HG03342 (cell line): Measurements from ENCODE around the gene HERC6.
"Not testable (repeated sequence)": the region's sequence is repeated elsewhere in the genome, so short reads cannot be mapped to it uniquely, and the experiment has no call there.

ENCODE experiments used
- ATAC-seq: cut with Tn5 transposase; IDR thresholded peaks from one replicate; pipeline ENCODE4 v1.9.1; 2021; ENCODE audit warnings: mild to moderate bottlenecking, moderate library complexity; ENCODE audit not compliant: unreplicated experiment

HERC6 gene

DNA sequence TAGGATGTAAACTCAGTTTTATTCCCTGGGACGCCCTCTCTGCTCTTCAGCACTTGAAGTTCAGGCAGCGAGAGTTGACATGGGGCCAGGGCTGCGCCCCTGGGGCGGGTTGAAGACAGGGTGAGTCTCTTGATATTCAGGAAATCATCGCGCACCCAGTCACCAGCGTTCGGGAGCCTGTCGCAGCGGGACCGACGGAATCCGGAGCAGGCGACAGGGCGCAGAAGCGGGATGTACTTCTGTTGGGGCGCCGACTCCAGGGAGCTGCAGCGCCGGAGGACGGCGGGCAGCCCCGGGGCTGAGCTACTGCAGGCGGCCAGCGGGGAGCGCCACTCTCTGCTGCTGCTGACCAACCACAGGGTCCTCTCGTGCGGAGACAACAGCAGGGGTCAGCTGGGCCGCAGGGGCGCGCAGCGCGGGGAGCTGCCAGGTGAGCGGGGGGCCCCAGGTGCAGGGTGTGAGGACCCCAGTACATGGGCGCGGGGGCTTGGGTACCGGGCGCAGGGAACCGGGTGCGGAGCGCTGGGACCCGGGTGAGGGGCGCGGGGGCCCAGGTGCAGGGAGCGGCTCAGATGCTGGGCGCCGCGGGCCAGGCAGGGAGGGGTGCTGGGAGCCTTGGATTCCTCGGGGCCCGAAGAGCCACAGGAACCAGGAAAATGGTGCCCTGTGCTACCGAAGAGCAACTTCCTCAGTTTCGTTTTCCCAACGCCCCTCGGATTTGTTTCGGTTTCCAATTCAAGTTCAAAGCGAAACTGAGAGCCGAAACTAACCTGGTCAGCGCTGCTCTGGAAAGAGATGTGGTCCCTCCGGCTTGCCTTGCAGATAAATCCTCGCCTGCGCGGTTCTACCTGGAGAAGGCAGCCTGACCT lies at the start of gene HERC6:
Gene HERC6, plus strand, starts transcription at position 162 of the 869 bp plus-strand sequence. Its CDS starts 70 bp downstream, at position 232.
- ATAC-seq: peak; percentile 72

DNA sequence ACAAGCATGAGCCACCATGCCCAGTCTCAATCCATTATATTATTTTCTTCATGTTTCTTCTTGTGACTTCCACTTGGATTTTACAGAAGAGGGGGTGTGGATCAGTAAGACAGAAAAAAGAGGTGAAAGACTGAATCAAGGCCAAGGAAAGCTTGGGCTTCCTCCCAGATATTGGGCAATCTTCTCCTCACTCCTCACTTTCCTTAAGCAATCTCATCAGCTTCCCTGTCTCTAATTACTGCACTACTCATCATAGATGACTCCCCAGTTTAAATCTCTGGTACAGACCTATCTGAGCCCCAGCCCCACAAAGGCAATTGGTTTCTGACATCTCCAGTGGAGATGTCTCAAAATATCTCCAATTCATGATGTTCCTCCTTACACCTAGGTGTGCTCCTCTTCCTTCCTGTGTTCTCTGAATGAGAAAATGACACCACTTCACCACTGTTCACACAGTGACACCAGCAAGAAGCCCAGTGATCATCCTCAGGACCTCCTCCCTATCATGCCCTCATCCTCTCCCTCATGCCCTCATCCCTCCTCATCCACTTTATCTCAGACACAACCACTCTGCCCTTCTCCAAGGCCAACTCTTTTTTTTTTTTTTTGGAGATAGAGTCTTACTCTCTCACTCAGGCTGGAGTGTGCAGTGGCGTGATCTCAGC lies 44.8 kb upstream of the HERC6 start:
- no peak for ATAC-seq

- ATAC-seq: no peak
Observed at GRCh38 chr4:88335092-88335665, 43.5 kb upstream of the HERC6 start.

DNA sequence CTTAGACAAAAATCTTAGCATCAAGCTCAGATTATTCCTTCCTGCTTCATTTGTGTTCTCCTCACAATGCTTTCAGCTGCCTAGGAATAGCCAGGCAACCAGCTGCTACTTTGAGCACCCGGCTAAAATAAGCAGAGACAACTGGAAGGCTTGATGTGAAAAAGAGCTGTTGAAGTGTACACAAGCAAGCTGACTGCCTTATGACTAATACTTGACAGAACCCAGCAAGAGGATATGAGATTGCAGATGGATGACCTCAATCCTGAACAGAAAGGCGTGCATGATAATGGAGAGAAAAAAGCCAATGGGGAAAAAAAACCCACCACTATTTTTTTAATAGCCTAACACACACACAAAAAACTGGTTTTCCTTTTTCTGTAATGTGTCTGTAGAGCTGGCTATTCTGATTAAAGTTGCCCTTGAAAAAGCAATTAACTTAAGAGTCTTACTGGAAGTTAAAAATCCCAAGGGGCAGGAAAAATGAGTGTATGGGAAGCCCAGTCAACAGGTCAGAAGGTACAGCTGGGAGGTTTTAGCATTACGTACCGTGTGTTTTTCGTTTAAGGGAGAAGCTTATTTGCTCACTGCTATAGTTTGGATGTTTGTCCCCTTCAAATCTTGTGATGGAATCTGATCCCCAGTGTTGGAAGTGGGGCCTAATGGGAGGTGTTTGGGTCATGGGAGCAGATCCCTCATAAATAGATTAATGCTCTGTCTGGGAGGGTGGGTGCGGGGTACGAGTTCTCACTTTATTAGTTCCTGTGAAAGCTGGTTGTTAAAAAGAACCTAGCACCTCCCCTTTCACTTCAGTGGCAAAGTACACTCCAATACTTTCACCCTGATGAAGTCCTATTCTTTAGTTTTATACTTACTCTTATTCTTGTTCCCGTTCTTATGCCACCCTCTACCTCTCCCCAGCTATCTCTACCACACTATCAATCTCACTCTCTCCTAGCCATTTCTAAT lies 37.1 kb upstream of the HERC6 start:
- ATAC-seq: no peak

GRCh38 chr4:88346902-88347301 lies 31.8 kb upstream of the HERC6 start:
- not testable (repeated sequence) for ATAC-seq

DNA sequence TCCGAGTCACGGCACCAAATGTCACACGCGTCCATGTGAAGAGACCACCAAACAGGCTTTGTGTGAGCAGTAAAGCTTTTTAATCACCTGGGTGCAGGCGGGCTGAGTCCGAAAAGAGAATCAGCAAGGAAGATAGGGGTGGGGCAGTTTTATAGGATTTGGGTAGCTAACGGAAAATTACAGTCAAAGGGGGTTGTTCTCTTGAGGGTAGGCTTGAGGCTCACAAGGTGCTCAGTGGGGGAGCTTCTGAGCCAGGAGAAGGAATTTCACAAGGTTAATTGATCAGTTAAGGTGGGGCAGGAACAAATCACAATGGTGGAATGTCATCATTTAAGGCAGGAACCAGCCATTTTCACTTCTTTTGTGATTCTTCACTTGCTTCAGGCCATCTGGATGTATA lies 29.9 kb upstream of the HERC6 start:
- not testable (repeated sequence) for ATAC-seq

- no peak for ATAC-seq
Observed at GRCh38 chr4:88350786-88351185, 27.9 kb upstream of the HERC6 start.

DNA sequence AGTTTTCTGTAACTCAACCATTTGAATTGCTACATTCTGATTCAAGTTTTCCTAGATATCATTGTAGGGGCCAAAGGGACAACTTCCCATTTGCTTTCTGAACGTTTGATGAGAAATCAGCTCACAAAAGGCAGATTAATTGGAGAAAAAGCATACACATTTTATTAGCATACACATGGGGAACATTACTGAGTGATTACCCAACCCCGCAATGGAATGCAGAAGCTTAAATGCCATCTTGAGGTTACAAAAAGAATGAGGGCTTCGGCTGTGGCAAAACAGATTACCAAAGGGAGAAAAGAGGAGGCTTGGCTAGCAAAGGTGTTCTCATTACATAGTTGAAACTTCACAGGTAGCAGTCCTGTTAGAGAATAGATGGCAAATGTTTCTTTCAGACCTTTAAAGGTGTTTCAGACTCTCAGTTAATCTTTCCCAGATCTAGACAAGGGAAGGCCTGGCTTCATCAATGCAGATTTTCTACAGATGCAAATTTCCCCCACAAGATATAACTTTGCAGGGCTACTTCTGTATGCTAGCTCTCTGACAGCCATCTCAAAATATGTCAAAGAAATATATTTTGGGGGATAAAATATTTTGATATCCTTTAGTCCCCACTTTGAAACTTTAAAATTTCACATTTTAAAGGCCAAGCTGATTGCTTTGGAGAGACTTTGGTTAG lies 26.5 kb upstream of the HERC6 start:
- no peak for ATAC-seq

DNA sequence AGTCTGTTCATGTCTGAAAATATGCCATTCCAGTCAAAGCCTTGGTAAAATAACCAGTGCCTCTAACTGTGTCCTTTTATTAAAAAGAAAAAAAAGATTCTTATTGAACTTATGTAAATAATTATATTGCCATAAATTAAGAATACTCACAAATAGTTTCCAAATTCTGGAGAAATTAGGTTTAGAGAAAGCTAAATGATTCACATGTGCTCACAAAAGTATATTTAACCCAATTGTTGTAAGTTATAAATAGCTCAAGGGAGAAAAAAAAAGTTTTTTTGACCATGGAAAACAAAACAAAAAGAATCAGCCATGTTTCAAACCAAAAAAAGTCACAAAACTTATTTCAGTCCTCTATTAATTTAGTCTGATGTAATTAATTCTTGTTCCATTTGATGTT lies 25.3 kb upstream of the HERC6 start:
- ATAC-seq: no peak

GRCh38 chr4:88356771-88357170 lies 21.9 kb upstream of the HERC6 start:
- ATAC-seq: no peak

DNA sequence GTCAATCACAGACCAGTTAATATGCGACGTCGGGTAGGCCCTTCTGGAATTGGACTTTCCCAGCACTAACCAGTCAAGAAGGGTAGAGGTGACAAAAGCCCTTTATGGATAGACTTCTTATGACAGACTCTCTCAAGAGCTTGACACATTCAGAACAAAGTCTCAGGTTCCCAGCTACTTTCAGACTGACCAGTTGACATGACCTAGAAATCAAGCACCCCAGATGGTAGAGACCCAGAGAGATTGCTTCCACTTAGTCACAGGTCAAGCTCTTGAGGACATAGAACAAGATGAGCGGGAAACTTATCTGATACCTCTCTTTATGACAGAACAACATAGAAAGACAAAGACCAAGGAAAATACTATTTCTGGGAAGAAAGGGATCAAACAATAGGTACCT lies 21.4 kb upstream of the HERC6 start:
- ATAC-seq: no peak

GRCh38 chr4:88359558-88359957 lies 19.1 kb upstream of the HERC6 start:
- no peak for ATAC-seq

GRCh38 chr4:88360256-88360655 lies 18.4 kb upstream of the HERC6 start:
- ATAC-seq: no peak

DNA sequence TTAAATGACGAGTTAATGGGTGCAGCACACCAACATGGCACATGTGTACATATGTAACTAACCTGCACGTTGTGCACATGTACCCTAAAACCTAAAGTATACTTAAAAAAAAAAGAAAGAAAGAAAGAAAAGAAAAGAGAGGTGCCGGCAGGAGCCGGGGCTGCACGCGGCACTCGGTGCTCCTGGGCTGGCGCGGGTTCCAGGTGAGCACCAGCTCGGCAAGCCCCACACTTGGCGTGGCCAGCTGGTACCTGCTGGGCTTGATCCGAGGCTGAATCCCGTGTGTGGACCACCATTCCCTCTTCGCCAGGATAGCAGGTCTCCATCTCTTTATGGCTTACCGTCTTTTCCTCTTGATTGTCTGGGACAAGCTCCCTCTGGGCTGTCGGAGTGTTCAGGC lies 17.9 kb upstream of the HERC6 start:
- ATAC-seq: no peak

DNA sequence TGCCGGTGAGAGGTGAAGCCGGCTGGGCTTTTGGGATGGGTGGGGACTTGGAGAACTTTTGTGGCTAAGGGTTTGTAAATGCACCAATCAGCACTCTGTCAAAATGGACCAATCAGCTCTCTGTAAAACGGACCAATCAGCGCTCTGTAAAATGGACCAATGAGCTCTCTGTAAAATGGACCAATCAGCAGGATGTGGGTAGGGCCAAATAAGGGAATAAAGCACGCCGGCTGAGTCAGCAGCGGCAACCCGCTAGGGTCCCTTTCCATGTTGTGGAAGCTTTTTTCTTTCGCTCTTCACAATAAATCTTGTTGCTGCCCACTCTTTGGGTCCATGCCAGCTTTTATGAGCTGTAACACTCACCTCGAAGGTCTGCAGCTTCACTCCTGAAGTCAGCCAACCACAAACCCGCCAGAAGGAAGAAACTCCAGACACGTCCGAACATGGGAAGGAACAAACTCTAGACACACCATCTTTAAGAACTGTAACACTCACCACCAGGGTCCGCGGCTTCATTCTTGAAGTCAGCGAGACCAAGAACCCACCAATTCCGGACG lies 17.4 kb upstream of the HERC6 start:
- ATAC-seq: not testable (repeated sequence)

DNA sequence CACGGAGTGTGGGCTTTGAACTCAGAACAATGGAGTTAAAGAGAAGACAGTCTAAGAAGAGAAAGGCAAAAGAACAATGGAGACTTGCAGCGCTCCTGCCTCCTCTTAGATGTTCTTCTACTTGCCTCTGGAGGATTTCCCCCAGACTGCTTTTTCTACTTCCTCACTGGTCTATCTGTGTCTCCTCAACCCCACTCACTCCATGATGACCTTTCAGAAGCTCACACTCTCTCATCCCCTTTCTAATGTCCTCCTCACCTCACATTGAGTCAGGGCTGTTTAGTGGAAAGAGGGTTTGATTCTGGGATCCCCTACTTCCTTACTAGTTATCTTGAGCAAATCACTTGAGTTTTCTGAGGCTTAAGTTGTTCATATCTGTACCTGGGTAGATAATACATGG lies 12.2 kb upstream of the HERC6 start:
- ATAC-seq: no peak

DNA sequence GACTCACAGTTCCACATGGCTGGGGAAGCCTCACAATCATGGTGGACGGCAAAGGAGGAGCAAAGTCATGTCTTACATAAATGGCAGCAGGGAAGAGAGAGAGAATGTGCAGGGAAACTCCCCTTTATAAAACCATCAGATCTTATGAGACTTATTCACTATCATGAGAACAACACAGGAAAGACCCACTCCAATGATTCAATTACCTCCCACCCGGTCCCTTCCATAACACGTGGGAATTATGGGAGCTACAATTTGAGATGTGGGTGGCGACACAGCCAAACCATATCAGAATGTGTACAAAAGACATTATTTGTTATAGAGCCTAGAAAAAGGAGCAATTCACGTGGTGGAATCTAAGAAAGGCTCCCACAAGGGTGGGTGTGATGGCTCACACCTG lies 10.8 kb upstream of the HERC6 start:
- no peak for ATAC-seq

DNA sequence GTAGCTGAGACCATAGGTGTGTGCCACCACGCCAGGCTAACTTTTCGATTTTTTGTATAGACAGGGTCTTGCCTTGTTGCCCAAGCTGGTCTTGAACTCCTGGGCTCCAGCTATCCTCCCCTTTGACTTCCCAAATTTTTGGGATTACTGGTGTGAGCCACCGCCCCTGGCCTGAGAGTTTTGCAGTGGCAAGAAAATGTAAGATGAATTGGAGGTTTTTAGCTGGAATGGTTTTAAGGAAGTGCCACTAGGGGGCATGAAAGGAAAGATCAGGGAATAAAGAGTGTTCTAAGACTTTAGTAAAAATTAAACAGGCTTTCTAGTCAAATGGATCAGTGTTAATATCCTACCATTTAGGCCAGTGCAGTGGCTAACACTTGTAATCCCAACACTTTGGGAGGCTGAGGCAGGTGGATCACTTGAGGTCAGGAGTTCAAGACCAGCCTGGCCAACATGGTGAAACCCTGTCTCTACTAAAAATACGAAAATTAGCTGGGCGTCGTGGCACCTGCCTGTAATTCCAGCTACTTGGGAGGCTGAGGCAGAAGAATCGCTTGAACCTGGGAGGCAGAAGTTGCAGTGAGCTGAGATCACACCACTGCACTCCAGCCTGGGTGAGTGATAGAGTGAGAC lies 9.4 kb upstream of the HERC6 start:
- ATAC-seq: not testable (repeated sequence)

- ATAC-seq: no peak
Observed at GRCh38 chr4:88381123-88381522, 2.5 kb downstream of the HERC6 start.
